HepG2 (cell line): ENCODE results near the gene PWWP2A. TPM values are rescaled to one million over a fixed set of nuclear protein-coding genes. Genes with fewer than 3 reads are reported as not detected.

Experiments used
- ARNT ChIP-seq: fragments of 450-650 bp; IDR thresholded peaks from 2 replicates; pipeline ENCODE4 v1.6.1; 2017
- ASH2L ChIP-seq: fragments of 300-600, 200-600 bp; sonication (generic); IDR thresholded peaks from 2 replicates; pipeline ENCODE4 v1.7.0; 2017; ENCODE audit warnings: low read depth, mild to moderate bottlenecking, moderate library complexity, mixed read lengths, low read length; ENCODE audit not compliant: insufficient read length
- BRF2 ChIP-seq: sonication (generic); formaldehyde crosslinking; IDR thresholded peaks from 2 replicates; pipeline ENCODE4 v1.8.1; 2022; ENCODE audit warnings: mild to moderate bottlenecking, missing genetic modification reagents
- CENPX ChIP-seq: sonication (generic); formaldehyde crosslinking; IDR thresholded peaks from 2 replicates; pipeline ENCODE4 v1.9.0; 2021; ENCODE audit warnings: mild to moderate bottlenecking, missing genetic modification reagents, moderate library complexity
- CHD2 ChIP-seq: IDR thresholded peaks from 2 replicates; pipeline ENCODE4 v1.6.1; 2011; ENCODE audit warnings: low read depth, low read length, improper control_type of control experiment
- DNMT1 ChIP-seq: sonication (generic); formaldehyde crosslinking; IDR thresholded peaks from 2 replicates; pipeline ENCODE4 v1.5.1; 2020; ENCODE audit warnings: mild to moderate bottlenecking, missing genetic modification reagents
- DNMT3B ChIP-seq: conservative IDR thresholded peaks from 2 replicates; pipeline ENCODE4 v1.6.1; 2016; ENCODE audit warnings: missing biosample characterization, control low read depth
- HMG20A ChIP-seq: IDR thresholded peaks from 2 replicates; pipeline ENCODE4 v1.6.1; 2016; ENCODE audit warnings: borderline replicate concordance
- HNRNPL ChIP-seq: fragments of 200-400 bp; formaldehyde crosslinking; IDR thresholded peaks from 2 replicates; pipeline ENCODE4 v1.6.1; 2017; ENCODE audit warnings: mild to moderate bottlenecking, low read depth, low read length
- IKZF4 ChIP-seq: sonication (generic); formaldehyde crosslinking; IDR thresholded peaks from 2 replicates; pipeline ENCODE4 v1.5.1; 2020; ENCODE audit warnings: borderline replicate concordance, mild to moderate bottlenecking, low read depth, missing genetic modification reagents; ENCODE audit errors: not compliant biosample characterization
- IRX3 ChIP-seq: sonication (generic); formaldehyde crosslinking; IDR thresholded peaks from 2 replicates; pipeline ENCODE4 v1.8.1; 2023; ENCODE audit warnings: mild to moderate bottlenecking, low read depth, missing genetic modification reagents, borderline replicate concordance
- KDM4B ChIP-seq: sonication (generic); formaldehyde crosslinking; IDR thresholded peaks from 2 replicates; pipeline ENCODE4 v1.4.0; 2020; ENCODE audit warnings: missing genetic modification reagents
- MEIS1 ChIP-seq: sonication (generic); formaldehyde crosslinking; IDR thresholded peaks from 2 replicates; pipeline ENCODE4 v1.9.0; 2021; ENCODE audit warnings: mild to moderate bottlenecking, missing genetic modification reagents, moderate library complexity, borderline replicate concordance
- PPARG ChIP-seq: conservative IDR thresholded peaks from 2 replicates; pipeline ENCODE4 v1.6.1; 2016; ENCODE audit warnings: missing biosample characterization, missing genetic modification reagents
- REL ChIP-seq: sonication (generic); formaldehyde crosslinking; conservative IDR thresholded peaks from 2 replicates; pipeline ENCODE4 v1.8.0; 2022; ENCODE audit warnings: mild to moderate bottlenecking, missing genetic modification reagents, moderate library complexity
- STAG1 ChIP-seq: sonication (generic); formaldehyde crosslinking; IDR thresholded peaks from 2 replicates; pipeline ENCODE4 v1.4.0; 2020; ENCODE audit warnings: missing genetic modification reagents
- STAT5B ChIP-seq: sonication (generic); formaldehyde crosslinking; IDR thresholded peaks from 2 replicates; pipeline ENCODE4 v1.4.0; 2020; ENCODE audit warnings: missing genetic modification reagents
- ZBTB1 ChIP-seq: sonication (generic); formaldehyde crosslinking; IDR thresholded peaks from 2 replicates; pipeline ENCODE4 v1.4.0; 2020; ENCODE audit warnings: missing genetic modification reagents, borderline replicate concordance
- ZBTB20 ChIP-seq: sonication (generic); formaldehyde crosslinking; IDR thresholded peaks from 2 replicates; pipeline ENCODE4 v1.8.1; 2023; ENCODE audit warnings: missing genetic modification reagents, low read depth, mild to moderate bottlenecking, borderline replicate concordance
- ZNF136 ChIP-seq: sonication (generic); formaldehyde crosslinking; IDR thresholded peaks from 2 replicates; pipeline ENCODE4 v1.8.1; 2022; ENCODE audit warnings: low read depth, mild to moderate bottlenecking, moderate library complexity, missing genetic modification reagents
- ZNF230 ChIP-seq: sonication (generic); formaldehyde crosslinking; IDR thresholded peaks from 2 replicates; pipeline ENCODE4 v1.4.0; 2020; ENCODE audit warnings: mild to moderate bottlenecking, missing genetic modification reagents
- ZNF280B ChIP-seq: sonication (generic); formaldehyde crosslinking; IDR thresholded peaks from 2 replicates; pipeline ENCODE4 v1.5.0; 2020; ENCODE audit warnings: missing genetic modification reagents, mild to moderate bottlenecking, borderline replicate concordance
- ZNF547 ChIP-seq: sonication (generic); formaldehyde crosslinking; IDR thresholded peaks from 2 replicates; pipeline ENCODE4 v1.5.1; 2020; ENCODE audit warnings: mild to moderate bottlenecking, missing genetic modification reagents
- ZNF562 ChIP-seq: sonication (generic); formaldehyde crosslinking; IDR thresholded peaks from 2 replicates; pipeline ENCODE4 v1.8.0; 2022; ENCODE audit warnings: missing genetic modification reagents, borderline replicate concordance
- ZNF7 ChIP-seq: IDR thresholded peaks from 2 replicates; pipeline ENCODE4 v1.6.1; 2016; ENCODE audit warnings: missing biosample characterization, missing genetic modification reagents
- ZNF761 ChIP-seq: sonication (generic); formaldehyde crosslinking; conservative IDR thresholded peaks from 2 replicates; pipeline ENCODE4 v1.4.0; 2020; ENCODE audit warnings: mild to moderate bottlenecking, missing genetic modification reagents
- ZNF770 ChIP-seq: sonication (generic); formaldehyde crosslinking; IDR thresholded peaks from 2 replicates; pipeline ENCODE4 v1.5.0; 2020; ENCODE audit warnings: mild to moderate bottlenecking, missing genetic modification reagents
- polyA plus RNA-seq, 8 experiments: library from polyadenylated mRNA; depleted of rRNA in 3 of 8; stranded (reverse) in 7 of 8; unstranded in 1 of 8; fragments of >200 nt; fragmentation: Illumina TruSeq in 4 of 8; extraction: Trizol in 4 of 8; gene quantifications; 2 replicates each; pipeline versions ENCODE4 v1.2.1 to v1.2.3, GENCODE V29; 2011 to 2016; ENCODE audit warnings: low read depth in 4 of 8, missing spikeins in 1 of 8, mixed read lengths in 1 of 8; ENCODE audit not compliant: insufficient read depth in 1 of 8
- total RNA-seq, 5 experiments: library from RNA; depleted of rRNA; stranded (reverse); fragments of >200 nt; fragmentation: Illumina TruSeq; extraction: Trizol; gene quantifications; 2 replicates each; pipeline ENCODE4 v1.2.3, GENCODE V29; 2016; ENCODE audit warnings: low read depth in 1 of 5

Gene PWWP2A
- total and polyA plus RNA-seq, 2 of the 13 experiments (the other 11 are each of a cell fraction or from before 2014, with no cell fraction given) = 7.3 to 16.9 TPM

- TF ChIP-seq KDM4B (no peak), BRF2 (no peak), ZBTB20 (no peak), ZNF547 (no peak), CHD2 (no peak), DNMT3B (CRISPR knock-in tag) (no peak), ZNF562 (CRISPR knock-in tag) (no peak), ZBTB1 (no peak), PPARG (CRISPR knock-in tag) (no peak), DNMT1 (CRISPR knock-in tag) (no peak), MEIS1 (CRISPR knock-in tag) (no peak), IKZF4 (CRISPR knock-in tag) (no peak), STAT5B (no peak), CENPX (CRISPR knock-in tag) (no peak), ZNF7 (CRISPR knock-in tag) (no peak), STAG1 (no peak), ZNF230 (CRISPR knock-in tag) (no peak), ASH2L (no peak), ARNT (no peak), HMG20A (peak; percentile 36; the same call in 1 of the 2 replicates), REL (CRISPR knock-in tag) (no peak), HNRNPL (0 out of 2 replicates have a peak, but pooled peaks have one; percentile 72), ZNF280B (CRISPR knock-in tag) (no peak; the same call in 1 of the 2 replicates), ZNF136 (CRISPR knock-in tag) (no peak), ZNF770 (CRISPR knock-in tag) (peak; percentile 77), IRX3 (no peak), ZNF761 (no peak)
Measured at GRCh38 chr5:160165137-160166068, 46.2 kb upstream of the PWWP2A start (continued).
